Measurements from ENCODE around the gene SRBD1. TPM values are rescaled to one million over a fixed set of nuclear protein-coding genes. Genes with fewer than 3 reads are reported as not detected.

SRBD1 gene
- polyA plus RNA-seq, 2 of the 4 experiments (the other 2 are of a cell fraction): 11.0 to 13.7 TPM

- CTCF ChIA-PET: interaction anchor here (2.6 to 2.8 kb wide), 2 partner anchors 9 to 296 kb away, joined by 18 to 24 read pairs; no protein-coding TSS in a partner anchor
- FAIRE-seq: no peak
- peaks cover 9% of the 10 kb centered on the region for H3K4me1 ChIP-seq
- 67% methylated on average over 2 of the region's 2 CpGs for WGBS (ENCODE audit: missing lambda C conversion rate)
- POLR2A ChIA-PET: no interaction called here
- TF ChIP-seq NFE2L2 (conservative IDR thresholded peaks at IDR 0.05; ENCODE audit: low read length) (no peak), MAX (IDR thresholded peaks at IDR 0.05) (no peak), NPAS2 (CRISPR knock-in tag; IDR thresholded peaks at IDR 0.05; ENCODE audit: borderline replicate concordance) (no peak), CBX2 (IDR thresholded peaks at IDR 0.05; ENCODE audit: borderline replicate concordance, low read depth) (no peak), ZSCAN20 (CRISPR knock-in tag; IDR thresholded peaks at IDR 0.05) (no peak), HOXA7 (CRISPR knock-in tag; IDR thresholded peaks at IDR 0.05) (no peak), MYC (IDR thresholded peaks at IDR 0.05; ENCODE audit: borderline replicate concordance, low read length) (no peak)
- H3K4me3 ChIP-seq: no peak overlapping the region
- no peak overlapping the region for H3K27ac ChIP-seq
- H3K4me2 ChIP-seq: no peak overlapping the region
- no peak for DNase-seq (ENCODE audit: low read depth in 1 of 2, low spot score in 1 of 2)
- no peaks in the 10 kb centered on the region for H3K9me3 ChIP-seq
- no peak for ATAC-seq
Measured at GRCh38 chr2:45640576-45640975, 29.5 kb upstream of the SRBD1 start.

- ATAC-seq: no peak
- FAIRE-seq: no peak
- CTCF ChIA-PET: interaction anchor here (0.7 to 2.9 kb wide), 5 partner anchors 9 to 1754 kb away, joined by 3 to 15 read pairs (median 5); no protein-coding TSS in a partner anchor
Measured at GRCh38 chr2:45637440-45637839, 26.4 kb upstream of the SRBD1 start.

More at GRCh38 chr2:45637440-45637839, 26.4 kb upstream of the SRBD1 start:
- POLR2A ChIA-PET: no interaction called here
- TF ChIP-seq NPAS2 (CRISPR knock-in tag; IDR thresholded peaks at IDR 0.05; ENCODE audit: borderline replicate concordance): no peak
- no peak for TF ChIP-seq TP53 (CRISPR knock-in tag; IDR thresholded peaks at IDR 0.05)
- TF ChIP-seq HDAC2 (IDR thresholded peaks at IDR 0.05): no peak
- no peak for TF ChIP-seq ZC3H11A (IDR thresholded peaks at IDR 0.05)
- TF ChIP-seq JUN (IDR thresholded peaks at IDR 0.05): no peak
- no peak for TF ChIP-seq FOSB (CRISPR knock-in tag; IDR thresholded peaks at IDR 0.05)
- no peak for TF ChIP-seq MAFK (IDR thresholded peaks at IDR 0.05; ENCODE audit: partially characterized antibody)
- no peak for TF ChIP-seq EP300 (IDR thresholded peaks at IDR 0.05)
- no peak for TF ChIP-seq CHD4 (IDR thresholded peaks at IDR 0.05; ENCODE audit: borderline replicate concordance)
- TF ChIP-seq HEYL (CRISPR knock-in tag; IDR thresholded peaks at IDR 0.05): no peak
- no peak for TF ChIP-seq HMGXB4 (CRISPR knock-in tag; IDR thresholded peaks at IDR 0.05; ENCODE audit: borderline replicate concordance)
- TF ChIP-seq ELK1 (IDR thresholded peaks at IDR 0.05; ENCODE audit: low read depth, low read length): no peak
- TF ChIP-seq REST (IDR thresholded peaks at IDR 0.05): no peak
- no peak for TF ChIP-seq CBX8 (IDR thresholded peaks at IDR 0.05)
- TF ChIP-seq HOXB5 (CRISPR knock-in tag; IDR thresholded peaks at IDR 0.05): no peak
- no peak for DNase-seq (ENCODE audit: low read depth in 1 of 2, low spot score in 1 of 2)
- Histone ChIP-seq H3K9me3 (no peaks in the 10 kb centered on the region), H3K4me1 (no peaks in the 10 kb centered on the region), H3K4me2 (no peak overlapping the region), H3K4me3 (no peak overlapping the region), H3K27ac (no peak overlapping the region)
- WGBS (ENCODE audit: missing lambda C conversion rate): 79% methylated on average over 5 of the region's 5 CpGs
